ENCODE measurements around the gene ADISSP.

- TF ChIP-seq CTCF (conservative IDR thresholded peaks at IDR 0.05 in 1 of 2, IDR thresholded peaks at IDR 0.05 in 1 of 2; ENCODE audit: low read depth in 1 of 2, low read length in 2 of 2) (no peak), EZH2 (IDR thresholded peaks at IDR 0.05; ENCODE audit: low read length, missing control alignments) (no peak)
These were observed 10.3 kb downstream of the ADISSP start for GRCh38 chr20:3757268-3757667.
